ENCODE results near the gene ARL6IP4.

- TF ChIP-seq EZH2 (IDR thresholded peaks at IDR 0.05), result no peak
- no peak for TF ChIP-seq CTCF (IDR thresholded peaks at IDR 0.05)
- TF ChIP-seq EZH2phosphoT487 (IDR thresholded peaks at IDR 0.05), result no peak
These were observed 16.6 kb upstream of the ARL6IP4 start for GRCh38 chr12:122963941-122964265.

All from neural progenitor cell (in vitro differentiated cells).